ENCODE data around the gene ACTN1.

Gene ACTN1

DNA sequence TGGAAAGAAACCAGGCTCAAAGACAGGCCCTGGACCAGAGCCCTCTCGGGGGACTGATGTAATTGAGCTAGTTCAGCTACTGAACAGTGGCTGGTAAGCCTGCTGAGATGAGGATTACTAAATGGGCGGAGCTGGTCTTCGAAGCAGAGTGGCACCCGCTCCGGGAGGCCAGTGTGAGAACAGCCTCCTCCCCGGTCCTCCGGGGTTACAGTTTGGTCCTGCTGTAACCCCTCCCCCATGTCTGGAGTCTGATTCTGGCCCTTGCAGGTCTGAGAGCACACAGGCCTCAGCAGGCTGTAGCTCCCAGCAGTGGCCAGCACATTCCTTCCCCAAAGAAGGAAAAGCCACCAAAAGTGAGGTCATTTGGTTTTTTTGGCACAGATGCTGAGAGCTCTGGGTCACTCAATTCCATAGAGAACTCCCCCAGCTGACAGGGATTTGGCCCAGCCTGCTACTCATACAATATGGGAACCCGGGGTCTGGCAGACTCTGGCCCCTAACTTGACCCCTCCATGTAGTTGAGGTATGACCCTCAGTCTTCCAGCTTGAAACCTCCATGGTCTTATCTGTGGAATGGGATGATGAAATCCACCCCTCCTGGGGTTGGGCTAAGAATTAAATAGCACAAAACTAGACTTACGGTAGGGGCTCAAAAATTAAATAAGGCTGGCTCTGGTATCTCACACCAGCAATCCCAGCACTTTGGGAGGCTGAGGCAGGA is 39.0 kb downstream of the ACTN1 start:
- peaks cover 61% of the 10 kb centered on the region for H4K20me1 ChIP-seq
- no peak overlapping the region for H3K27ac ChIP-seq

GRCh38 chr14:68939181-68939892 is 39.8 kb downstream of the ACTN1 start:
- H3K9me3 ChIP-seq = no peaks in the 10 kb centered on the region
- peaks cover 33% of the 10 kb centered on the region for H3K36me3 ChIP-seq
- H3K4me1 ChIP-seq = peaks cover 75% of the 10 kb centered on the region
- peak overlapping the region; percentile 30; the same call in 1 of the 2 replicates for H3K27ac ChIP-seq
- TF ChIP-seq Cebpa-rat (IDR thresholded peaks at IDR 0.05) = no peak
- H3K4me2 ChIP-seq = 0 out of 2 replicates have a peak overlapping the region, but pooled peaks have one; percentile 7
- H3K9ac ChIP-seq = no peak overlapping the region
- H3K27me3 ChIP-seq = no peaks in the 10 kb centered on the region
- H3K4me3 ChIP-seq = no peak overlapping the region
- H4K20me1 ChIP-seq = peaks cover 63% of the 10 kb centered on the region

More for the DNA sequence above, 39.0 kb downstream of the ACTN1 start:
- Histone ChIP-seq H3K4me3 (no peak overlapping the region), H3K9ac (no peak overlapping the region), H3K9me3 (no peaks in the 10 kb centered on the region), H3K4me2 (no peak overlapping the region), H3K36me3 (peaks cover 33% of the 10 kb centered on the region), H3K27me3 (no peaks in the 10 kb centered on the region), H3K4me1 (peaks cover 82% of the 10 kb centered on the region)
- TF ChIP-seq Cebpa-rat (IDR thresholded peaks at IDR 0.05) = no peak

DNA sequence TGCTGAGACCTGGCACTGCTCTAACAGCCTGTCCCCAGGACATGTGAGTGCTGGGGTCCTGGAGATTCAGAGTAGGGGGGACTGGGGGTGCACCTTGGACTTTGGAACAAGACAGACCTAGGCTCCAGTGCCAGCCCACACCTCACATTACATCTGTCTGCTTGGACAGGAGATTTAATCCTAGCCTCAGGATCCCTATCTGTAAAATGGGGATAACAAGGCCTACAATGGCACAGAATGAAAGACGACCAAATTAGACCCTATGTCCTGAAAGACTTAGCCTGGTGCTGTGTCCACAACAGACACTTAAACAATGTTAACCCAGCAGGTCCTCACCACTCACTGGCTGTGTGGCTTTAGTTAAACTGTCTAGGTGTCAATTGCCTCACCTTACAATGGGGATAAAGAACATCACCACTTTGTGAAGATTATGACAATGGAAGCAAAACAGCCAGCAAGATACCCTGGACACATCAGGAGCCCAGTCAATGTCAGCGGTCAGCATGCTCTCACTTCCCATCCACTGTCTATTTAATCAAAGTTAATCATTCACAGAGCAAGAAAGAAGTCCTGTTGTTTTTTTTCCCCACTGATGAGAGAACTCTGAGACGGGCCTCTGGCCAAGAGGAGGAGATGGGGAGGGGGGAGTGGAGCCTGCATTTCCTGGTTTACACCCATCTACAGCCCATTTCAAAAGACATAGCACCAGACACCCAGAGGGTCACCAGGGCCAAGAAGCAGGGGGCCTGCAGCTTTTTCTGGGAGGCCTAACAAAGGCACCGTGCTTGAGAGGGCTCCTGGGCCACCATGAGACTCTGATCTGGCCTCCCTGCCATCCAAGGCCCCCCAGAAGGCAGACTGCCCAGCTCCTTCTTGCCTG is 40.6 kb downstream of the ACTN1 start:
- Histone ChIP-seq H3K4me3 (no peak overlapping the region), H3K27ac (peak overlapping the region; percentile 30; the same call in 1 of the 2 replicates), H3K9me3 (no peaks in the 10 kb centered on the region), H4K20me1 (peaks cover 68% of the 10 kb centered on the region), H3K9ac (no peak overlapping the region), H3K4me1 (peaks cover 66% of the 10 kb centered on the region), H3K4me2 (0 out of 2 replicates have a peak overlapping the region, but pooled peaks have one; percentile 7), H3K36me3 (peaks cover 35% of the 10 kb centered on the region), H3K27me3 (no peaks in the 10 kb centered on the region)
- TF ChIP-seq Cebpa-rat (IDR thresholded peaks at IDR 0.05) = no peak

DNA sequence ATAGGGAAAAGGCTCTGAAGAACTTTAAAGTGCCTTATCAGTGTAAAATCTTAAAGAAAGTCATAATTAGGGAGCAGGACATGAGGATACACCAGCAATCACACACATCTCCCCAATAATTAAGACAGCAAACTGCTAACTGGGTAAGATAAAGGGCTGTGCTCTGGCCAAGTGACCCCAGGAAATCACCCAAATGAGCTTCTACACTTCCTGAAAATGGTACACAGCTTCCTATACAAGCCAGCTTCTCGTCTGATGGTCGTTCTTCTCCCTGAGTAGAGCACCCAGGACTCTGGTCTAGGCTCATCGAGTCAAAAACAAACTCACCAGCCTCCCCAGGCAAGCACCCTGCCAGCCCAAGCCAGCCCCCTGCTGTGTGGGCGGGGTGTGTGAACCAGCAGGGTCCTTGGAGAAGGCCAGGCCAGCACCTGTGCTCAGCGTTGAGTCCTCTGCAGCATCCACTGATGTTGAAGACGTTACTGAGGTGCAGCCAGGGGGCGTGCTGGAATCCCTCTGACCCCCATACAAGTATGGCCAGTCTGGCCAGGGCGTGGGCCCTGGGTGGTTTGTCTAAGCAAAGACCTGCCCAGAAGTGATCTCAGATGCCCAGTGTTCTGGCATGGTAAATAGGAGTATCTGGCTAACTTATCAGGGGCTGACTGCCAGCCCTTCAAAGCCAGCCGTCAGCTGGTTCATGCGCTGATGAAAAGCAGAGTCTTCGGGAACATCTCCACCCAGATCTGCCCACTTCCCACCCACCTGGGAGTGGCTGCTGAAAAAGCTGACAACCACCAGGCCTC is 41.4 kb downstream of the ACTN1 start:
- peaks cover 29% of the 10 kb centered on the region for H3K36me3 ChIP-seq
- no peaks in the 10 kb centered on the region for H3K9me3 ChIP-seq
- 0 out of 2 replicates have a peak overlapping the region, but pooled peaks have one; percentile 7 for H3K4me2 ChIP-seq
- H3K4me1 ChIP-seq = peaks cover 59% of the 10 kb centered on the region
- no peak for TF ChIP-seq Cebpa-rat (IDR thresholded peaks at IDR 0.05)
- H3K27me3 ChIP-seq = no peaks in the 10 kb centered on the region
- 0 out of 2 replicates have a peak overlapping the region, but pooled peaks have one; percentile 0 for H3K27ac ChIP-seq
- no peak overlapping the region for H3K4me3 ChIP-seq
- peaks cover 68% of the 10 kb centered on the region for H4K20me1 ChIP-seq
- H3K9ac ChIP-seq = no peak overlapping the region

DNA sequence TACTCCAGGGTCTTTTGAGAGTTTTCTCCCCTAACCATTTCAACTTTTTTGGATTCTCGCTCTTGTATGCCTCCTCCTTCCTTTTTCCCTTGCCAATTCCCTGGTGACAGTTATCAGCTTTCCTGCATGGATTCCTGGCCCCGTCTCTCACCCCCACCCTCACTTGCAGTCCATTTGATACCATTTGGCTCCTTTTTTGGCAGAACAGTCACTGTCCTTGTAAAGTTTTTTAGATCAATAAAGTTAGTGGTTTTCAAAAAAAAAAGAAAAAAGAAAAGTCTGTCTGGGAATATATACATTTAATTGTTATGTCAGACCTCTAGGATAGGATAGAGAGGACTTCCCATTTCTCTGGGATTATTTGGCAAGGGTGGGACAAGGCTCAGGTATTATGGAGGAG is 42.1 kb downstream of the ACTN1 start:
- H3K4me2 ChIP-seq = no peak overlapping the region
- TF ChIP-seq Cebpa-rat (IDR thresholded peaks at IDR 0.05) = no peak
- no peak overlapping the region for H3K9ac ChIP-seq
- H3K27me3 ChIP-seq = no peaks in the 10 kb centered on the region
- H3K27ac ChIP-seq = no peak overlapping the region
- H3K36me3 ChIP-seq = peaks cover 25% of the 10 kb centered on the region
- peaks cover 52% of the 10 kb centered on the region for H3K4me1 ChIP-seq
- H4K20me1 ChIP-seq = peaks cover 66% of the 10 kb centered on the region
- H3K4me3 ChIP-seq = no peak overlapping the region
- no peaks in the 10 kb centered on the region for H3K9me3 ChIP-seq

GRCh38 chr14:68936476-68936875 is 42.6 kb downstream of the ACTN1 start:
- Histone ChIP-seq H3K4me1 (peaks cover 48% of the 10 kb centered on the region), H3K27me3 (no peaks in the 10 kb centered on the region), H3K9ac (no peak overlapping the region), H3K9me3 (no peaks in the 10 kb centered on the region), H3K27ac (no peak overlapping the region), H3K4me2 (no peak overlapping the region), H3K36me3 (peaks cover 21% of the 10 kb centered on the region), H3K4me3 (no peak overlapping the region), H4K20me1 (peaks cover 66% of the 10 kb centered on the region)
- no peak for TF ChIP-seq Cebpa-rat (IDR thresholded peaks at IDR 0.05)

DNA sequence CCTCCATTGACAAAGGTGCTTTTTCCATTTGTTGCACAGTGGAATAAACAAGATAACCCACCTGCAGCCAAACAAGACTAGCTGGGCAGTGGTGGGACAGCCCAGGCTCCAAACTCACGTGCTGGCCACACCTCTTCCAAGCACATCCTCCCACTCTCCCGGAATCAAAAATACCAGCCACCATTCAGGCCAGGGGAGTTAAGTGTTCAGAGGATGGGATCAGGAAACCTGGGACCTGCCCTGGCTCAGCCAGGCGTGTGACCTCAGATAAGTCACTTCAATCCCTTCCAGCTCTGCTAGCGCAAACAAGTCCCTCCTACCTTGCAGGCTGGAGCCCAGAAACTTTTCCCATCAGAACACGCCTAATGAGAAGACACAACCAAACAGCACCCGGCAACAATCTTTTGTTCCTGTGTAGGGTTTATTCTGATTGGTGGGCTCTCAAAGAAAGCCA is 43.3 kb downstream of the ACTN1 start:
- H3K4me3 ChIP-seq = no peak overlapping the region
- H3K36me3 ChIP-seq = peaks cover 21% of the 10 kb centered on the region
- no peak overlapping the region for H3K9ac ChIP-seq
- no peaks in the 10 kb centered on the region for H3K9me3 ChIP-seq
- H3K27me3 ChIP-seq = no peaks in the 10 kb centered on the region
- H3K4me2 ChIP-seq = no peak overlapping the region
- no peak for TF ChIP-seq Cebpa-rat (IDR thresholded peaks at IDR 0.05)
- H3K27ac ChIP-seq = no peak overlapping the region
- peaks cover 67% of the 10 kb centered on the region for H4K20me1 ChIP-seq
- H3K4me1 ChIP-seq = peaks cover 45% of the 10 kb centered on the region

DNA sequence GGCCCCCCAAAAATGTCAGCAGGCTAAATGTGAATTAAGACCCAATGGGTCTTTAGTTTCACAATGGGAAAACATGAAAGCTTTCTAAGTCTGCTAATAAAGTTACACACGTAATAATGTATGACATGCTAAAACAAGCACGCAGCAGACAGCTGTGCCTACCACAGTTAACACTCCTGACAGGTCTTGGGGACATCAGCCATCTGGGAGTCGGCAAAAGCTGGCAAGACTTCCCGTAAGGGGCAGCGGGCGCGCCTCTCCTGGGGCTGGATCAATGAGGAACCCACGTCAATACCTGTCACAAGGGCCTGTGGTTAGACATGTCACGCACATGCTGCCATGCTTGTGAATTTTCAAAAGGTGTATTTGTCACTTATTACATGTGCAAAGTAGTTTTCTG is 45.0 kb downstream of the ACTN1 start:
- no peak overlapping the region for H3K4me2 ChIP-seq
- peaks cover 69% of the 10 kb centered on the region for H4K20me1 ChIP-seq
- H3K4me3 ChIP-seq = no peak overlapping the region
- no peaks in the 10 kb centered on the region for H3K9me3 ChIP-seq
- H3K27me3 ChIP-seq = no peaks in the 10 kb centered on the region
- peaks cover 35% of the 10 kb centered on the region for H3K4me1 ChIP-seq
- H3K9ac ChIP-seq = no peak overlapping the region
- no peak overlapping the region for H3K27ac ChIP-seq
- peaks cover 21% of the 10 kb centered on the region for H3K36me3 ChIP-seq
- no peak for TF ChIP-seq Cebpa-rat (IDR thresholded peaks at IDR 0.05)

DNA sequence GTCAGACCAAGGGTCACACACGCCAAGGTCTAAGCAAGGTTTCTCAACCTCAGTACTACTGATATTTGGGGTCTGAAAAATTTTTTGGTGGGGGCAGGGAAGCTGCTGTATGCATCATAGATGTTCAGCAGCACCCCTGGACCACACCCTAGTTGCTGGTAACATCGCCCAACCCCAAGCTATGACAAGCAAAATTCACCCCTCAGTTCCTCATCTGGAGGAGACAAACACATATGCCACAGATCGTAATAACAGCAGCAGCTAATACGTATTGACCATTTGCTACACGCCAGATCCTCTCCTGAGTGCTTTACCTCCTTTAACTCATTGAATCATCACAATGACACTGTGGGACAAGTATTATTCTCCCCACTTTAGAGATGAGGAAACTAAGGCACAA is 46.4 kb downstream of the ACTN1 start:
- Histone ChIP-seq H3K4me1 (peaks cover 37% of the 10 kb centered on the region), H3K27ac (no peak overlapping the region), H3K36me3 (peaks cover 14% of the 10 kb centered on the region), H4K20me1 (peaks cover 60% of the 10 kb centered on the region), H3K27me3 (no peaks in the 10 kb centered on the region), H3K9ac (no peak overlapping the region), H3K4me3 (no peak overlapping the region), H3K4me2 (no peak overlapping the region), H3K9me3 (no peaks in the 10 kb centered on the region)
- no peak for TF ChIP-seq Cebpa-rat (IDR thresholded peaks at IDR 0.05)
